GM21737 (cell line): Measurements from ENCODE around the gene YWHAH.

Experiments used
- ATAC-seq: cut with Tn5 transposase; IDR thresholded peaks from one replicate; pipeline ENCODE4 v1.9.1; 2021; ENCODE audit warnings: mild to moderate bottlenecking, moderate library complexity; ENCODE audit not compliant: unreplicated experiment

YWHAH gene

DNA sequence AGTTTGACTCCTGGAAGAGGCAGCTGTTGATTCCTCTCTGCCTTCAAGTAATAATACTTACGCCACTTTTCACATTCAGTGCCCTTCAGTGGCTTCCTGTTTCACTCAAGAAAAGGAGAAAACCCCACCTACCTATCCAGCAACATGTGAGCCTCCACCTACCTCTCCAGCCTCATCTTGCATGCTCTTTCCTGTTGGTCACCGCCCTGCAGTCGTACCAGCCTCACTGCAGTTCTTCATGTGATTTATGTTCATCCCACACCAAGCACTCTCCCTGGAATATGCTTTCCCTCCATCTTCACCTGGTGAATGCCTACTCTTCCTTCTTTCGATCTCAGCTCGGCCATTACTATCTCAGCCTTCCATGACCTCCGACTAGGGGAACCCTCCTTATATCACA is 21.8 kb upstream of the YWHAH start:
- ATAC-seq = no peak

DNA sequence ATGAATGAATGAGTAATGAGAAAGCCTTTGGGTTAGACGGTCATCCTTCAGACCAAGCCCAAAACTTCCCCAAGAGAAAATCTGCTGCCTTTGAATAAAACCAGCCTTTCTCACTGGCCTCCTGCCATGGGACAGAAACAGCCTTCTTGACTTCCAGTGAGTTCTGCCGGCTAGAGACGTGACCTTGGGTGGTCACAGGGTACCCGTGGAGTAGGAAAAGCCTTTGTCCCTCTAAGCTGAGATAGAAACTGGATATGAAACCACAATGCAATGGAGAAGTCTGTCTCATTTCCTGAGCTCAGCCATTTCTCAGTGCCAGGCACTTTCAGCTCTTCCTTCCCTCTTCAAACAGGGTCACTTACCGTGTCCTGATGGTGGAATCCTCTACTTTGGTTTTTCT is 21.2 kb upstream of the YWHAH start:
- no peak for ATAC-seq

DNA sequence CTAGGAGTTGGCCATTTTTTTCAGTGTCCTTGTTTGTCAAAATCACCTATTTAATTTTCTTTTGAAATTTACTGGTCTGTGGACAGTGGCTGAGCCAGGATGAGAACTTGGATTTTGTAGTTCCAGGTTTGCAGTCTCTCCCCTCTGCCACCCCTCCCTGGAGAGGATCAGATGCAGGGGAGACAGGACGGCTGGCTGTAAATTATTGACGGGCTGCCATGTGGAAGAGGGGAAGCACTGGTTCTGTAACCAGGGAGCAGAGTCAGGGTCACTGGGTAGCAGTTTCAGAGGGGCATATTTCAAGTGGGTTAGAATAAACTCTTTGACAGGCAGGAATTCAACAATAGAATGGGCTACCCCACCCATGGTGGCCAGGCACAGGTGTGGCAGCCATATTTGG is 20.6 kb upstream of the YWHAH start:
- no peak for ATAC-seq

DNA sequence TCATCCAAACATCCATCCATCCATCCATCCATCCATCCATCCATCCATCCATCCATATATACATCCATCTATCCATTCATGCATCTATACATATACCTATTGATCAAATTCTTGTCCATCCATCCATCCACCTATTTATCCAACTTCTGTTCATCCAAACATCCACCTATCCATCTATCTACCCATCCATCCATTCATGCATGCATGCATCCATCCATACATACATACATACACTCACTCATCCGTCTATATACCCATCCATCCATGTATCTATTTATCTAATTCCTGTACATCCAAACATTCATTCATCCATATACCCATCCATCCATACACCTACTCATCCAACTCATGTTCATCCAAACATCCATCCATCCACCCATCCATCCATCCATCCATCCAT is 19.3 kb upstream of the YWHAH start:
- ATAC-seq = no peak

DNA sequence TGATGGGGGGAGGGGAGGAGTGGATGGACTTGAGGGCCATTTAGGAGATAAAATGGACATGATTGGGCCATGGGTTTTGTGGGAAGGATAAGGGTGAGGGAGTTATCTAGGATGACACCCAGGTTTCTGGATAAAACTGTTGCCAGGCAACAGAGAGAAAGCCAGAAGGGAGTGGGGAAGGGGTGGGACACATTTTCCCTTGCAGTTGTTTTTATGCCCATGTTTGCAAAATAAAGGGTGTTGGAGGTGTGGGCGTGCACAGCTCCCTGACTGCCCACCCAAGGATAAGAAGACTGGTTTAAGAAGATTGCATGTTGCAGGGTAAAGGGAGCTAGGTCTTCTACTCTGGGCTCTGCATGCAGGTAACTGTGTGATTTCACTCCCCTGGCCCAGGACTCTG is 18.3 kb upstream of the YWHAH start:
- ATAC-seq = no peak

DNA sequence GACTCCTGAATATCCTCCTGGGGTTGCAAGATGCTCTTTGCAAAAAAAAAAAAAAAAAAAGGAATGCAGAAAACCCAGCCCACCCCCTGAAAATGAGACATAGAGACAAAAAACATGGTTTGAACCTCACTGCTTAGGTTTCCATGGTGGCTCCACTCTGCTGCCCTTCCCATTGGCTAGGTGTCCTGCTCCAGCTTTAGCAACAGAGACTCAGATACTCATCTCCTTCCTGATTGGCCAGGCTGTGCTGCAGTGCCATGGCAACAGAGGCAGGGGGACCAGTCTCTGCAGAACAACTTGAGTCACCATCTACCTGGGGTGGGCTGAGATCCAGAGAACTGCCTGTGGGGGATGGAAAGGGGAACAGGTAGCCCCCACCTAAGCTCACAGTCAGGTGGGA is 17.4 kb upstream of the YWHAH start:
- ATAC-seq = no peak

DNA sequence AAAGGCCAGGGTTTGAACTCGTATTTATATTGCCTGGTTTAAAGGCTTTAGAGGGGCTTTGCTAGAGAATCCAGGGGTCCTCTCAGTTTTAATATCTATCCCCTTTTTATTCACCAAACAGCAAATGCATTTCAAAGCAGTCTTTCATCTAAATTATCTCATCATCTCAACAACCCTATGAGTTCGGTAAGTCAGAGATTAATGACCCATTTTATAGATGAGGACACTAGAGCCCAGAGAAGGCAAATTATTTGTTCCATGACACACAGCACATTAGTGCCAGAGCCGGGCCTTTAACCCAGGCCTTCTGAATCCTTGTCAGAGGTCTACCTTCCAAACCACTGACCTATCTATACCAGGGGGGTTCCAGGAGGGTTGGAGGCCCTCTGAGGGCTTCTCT is 16.8 kb upstream of the YWHAH start:
- ATAC-seq = no peak

DNA sequence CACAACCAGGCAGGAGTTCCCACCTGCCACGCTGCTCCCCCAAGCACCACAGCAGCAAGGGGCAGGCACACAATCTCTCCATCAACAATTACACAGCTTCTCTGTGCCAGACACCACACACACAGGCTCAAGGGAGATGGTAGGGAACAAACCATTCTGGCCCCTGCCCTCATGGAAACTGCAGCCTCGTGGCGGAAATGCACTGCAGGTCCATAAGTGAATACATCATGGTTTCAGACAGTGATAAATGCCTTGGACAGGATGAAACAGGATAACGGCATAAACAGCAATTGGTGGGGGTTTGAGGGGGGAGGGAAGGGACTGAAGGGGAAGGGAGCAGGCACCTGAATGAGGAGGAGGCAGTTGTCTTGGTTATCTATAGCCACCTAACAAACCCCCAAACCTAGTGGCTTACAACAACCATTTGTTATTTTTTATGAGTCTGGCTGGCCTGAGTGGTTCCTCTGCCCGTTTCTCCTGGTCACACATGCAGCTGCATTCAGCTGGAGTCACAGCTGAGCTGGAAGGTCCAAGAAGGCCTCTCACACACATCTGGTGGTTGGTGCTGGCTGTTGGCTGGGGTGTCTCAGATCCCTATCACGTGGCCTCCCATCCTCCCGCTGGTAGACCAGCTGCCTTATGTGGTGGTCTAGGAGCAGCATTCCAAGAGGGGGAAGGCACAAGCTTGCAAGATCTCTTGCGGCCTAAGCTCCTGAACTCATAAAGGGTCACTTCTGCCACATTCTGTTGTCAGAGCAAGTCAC is 15.0 kb upstream of the YWHAH start:
- ATAC-seq = no peak

DNA sequence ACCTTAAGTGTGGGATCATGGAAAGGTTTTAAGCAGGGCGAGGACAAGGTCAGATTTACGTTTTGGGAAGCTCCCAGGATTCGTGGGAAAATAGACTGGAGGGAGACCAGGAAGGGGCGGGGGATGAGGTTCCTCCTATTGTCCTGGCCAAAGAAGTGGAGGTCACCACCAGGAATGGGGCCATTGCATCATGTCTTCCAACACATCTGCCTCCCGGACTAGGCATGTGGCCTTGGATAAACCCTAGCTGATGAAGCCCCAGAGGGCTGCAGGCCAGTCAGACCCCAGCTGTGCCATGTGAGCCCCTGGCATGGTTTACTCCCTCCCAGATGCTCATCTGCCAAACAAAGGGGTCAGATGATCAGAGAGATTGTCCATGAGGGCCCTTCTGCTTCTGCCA is 11.5 kb upstream of the YWHAH start:
- ATAC-seq = no peak

DNA sequence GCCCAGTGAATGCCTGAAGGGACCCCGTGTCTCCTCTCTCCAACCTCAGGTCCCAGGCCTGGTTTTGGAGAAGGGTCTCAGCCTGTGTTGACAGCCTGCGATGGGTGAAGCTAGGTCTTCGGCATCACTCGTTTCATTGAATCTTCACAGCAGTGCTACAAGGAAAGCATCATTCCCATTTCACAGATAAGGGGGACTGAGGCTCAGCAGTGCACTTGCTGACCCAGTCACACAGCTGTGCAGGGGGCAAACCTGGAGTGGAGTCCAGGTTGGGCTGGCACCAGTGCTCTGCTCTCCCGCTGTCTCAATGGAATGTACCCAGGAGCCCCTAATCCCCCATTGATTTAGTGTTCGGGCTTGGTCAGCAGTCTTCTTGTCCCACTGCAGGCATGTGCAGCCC is 10.9 kb upstream of the YWHAH start:
- ATAC-seq = no peak

DNA sequence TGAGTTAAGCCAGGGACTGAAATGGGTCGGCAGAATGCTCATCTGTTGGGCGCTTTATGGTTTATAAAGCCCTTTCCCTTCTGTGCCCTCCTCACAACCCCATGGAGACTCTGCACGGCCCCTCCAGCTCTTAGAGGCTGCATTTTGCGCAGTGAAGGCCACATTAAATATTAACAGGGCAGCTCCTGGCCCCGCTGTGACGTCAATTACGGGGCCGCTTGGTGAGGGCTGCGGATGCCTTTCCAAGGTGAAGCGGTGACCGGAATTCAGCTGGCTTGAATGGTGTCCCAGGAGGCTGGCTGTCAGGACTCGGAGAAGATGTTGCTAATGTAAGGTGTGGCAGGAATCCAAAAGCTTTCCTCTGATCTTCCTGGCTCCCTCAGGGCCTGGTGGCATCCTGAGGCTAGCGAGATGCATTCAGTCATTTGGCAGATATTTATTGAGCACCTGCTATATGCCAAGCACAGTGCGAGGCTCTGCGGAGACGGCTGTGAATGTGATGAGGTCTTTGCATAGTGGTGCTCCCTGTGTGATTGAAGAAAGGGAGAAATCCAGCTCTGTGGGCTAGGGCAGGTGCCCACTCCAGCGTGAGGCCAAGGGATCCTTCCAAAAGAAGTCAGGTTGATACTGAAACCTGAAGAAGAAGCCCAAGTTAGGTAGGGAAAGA is 10.4 kb upstream of the YWHAH start:
- ATAC-seq = no peak

DNA sequence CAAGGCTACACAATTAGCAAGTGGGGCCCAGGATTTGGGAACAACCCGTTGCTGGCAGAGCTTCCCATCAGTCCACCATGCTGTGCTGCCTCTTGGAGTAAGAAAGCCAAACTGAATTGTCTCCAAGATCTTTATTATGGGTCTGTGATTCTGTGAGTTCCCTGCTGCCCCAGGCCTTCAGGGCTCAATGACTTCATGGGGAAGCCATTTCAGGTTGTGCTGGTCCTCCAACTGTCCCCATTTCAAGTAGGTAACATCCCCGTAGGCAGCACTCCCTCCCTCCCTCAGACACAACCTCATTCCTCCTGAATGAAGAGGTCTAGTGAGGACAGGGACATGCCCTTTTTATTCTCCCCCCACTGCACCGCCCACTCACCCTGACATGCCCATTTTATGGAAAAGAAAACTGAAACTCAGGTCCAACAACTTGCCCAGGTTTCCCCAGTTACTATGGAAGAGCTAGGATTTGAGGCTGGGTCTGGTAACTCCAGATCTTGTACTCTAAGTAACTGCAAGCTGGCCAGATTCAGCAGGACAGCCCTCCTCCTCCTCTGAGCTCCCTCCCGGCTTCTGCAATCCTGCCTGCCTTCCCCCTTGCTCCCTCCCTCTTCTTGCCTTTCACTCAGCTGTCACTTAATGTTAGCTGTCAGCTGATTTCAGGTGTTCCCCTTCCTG is 8.2 kb upstream of the YWHAH start:
- ATAC-seq = no peak

DNA sequence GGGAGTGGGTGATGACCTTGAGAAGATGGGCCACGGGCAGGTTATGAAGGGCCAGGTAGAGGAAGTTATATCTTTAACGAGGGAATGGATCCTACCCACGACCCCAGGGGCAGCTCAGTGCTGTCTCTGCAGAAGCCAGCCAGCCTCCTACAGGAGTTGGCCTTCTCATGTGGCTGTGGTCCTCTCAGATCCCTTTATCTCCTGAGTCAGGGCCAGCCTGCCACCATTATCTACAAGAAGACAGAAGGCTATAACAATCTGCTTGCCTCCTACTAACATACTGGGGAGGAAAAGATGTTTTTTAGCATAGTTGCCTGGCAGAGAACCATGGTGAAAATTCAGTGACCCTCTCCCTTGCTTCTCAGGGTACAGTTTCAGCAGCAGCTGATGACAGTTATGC is 7.0 kb upstream of the YWHAH start:
- ATAC-seq = no peak

DNA sequence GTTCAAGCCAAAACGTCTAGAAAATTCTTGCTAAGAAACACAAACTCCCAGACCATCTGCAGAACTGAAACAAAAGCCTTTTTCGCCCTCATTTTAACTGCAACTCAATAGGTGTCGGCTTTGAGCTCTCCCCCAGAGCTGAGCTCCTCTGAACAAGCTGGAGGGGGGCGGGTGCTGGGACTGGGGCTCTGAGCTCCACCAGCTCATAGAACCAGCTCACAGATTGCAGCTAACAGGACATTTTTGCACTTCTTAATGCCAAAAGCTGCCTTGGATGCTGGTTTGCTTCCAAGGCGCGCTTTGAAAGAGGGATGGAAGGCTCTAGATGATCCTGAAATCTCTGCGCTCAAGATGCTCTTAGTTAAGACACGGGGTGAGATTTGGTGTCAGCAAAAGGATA is 6.0 kb upstream of the YWHAH start:
- no peak for ATAC-seq

DNA sequence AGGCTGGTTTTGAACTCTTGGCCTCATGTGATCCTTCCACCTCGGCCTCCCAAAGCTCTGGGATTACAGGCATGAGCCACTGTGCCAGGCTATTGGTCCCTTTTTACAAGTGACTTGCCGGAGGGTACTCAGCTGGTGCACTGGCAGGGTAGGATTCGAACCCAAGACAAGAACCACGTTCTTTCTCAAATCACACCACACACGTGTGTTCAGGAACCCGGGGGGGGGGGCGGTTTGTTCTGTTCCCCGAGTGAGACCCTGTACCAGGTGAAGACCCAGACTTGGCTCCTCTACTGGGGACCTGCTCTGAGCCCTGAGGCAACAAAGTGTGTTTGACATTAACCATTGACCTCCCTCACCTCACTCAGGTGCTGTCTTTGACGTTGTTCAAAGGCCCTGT is 3.8 kb upstream of the YWHAH start:
- ATAC-seq = no peak

DNA sequence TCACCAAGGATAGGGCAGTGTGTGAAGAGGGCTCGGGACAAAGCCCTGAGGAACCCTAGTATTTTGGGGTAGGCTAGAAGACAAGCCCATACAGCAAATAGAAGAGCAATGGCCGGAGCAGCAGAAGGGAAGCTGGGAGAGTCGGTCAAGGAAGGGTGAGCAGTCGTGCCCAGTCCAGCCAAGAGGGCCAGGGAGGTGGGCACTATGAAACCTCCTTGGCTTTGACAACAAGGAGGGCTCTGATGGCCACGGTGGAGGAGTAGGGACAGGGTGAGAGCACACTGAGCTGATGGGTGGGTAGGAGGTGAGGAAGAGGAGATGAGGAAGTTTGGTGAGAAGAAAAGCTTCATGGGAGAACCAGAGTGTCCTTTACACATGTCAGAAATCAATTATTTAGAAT is 2.2 kb upstream of the YWHAH start:
- no peak for ATAC-seq

DNA sequence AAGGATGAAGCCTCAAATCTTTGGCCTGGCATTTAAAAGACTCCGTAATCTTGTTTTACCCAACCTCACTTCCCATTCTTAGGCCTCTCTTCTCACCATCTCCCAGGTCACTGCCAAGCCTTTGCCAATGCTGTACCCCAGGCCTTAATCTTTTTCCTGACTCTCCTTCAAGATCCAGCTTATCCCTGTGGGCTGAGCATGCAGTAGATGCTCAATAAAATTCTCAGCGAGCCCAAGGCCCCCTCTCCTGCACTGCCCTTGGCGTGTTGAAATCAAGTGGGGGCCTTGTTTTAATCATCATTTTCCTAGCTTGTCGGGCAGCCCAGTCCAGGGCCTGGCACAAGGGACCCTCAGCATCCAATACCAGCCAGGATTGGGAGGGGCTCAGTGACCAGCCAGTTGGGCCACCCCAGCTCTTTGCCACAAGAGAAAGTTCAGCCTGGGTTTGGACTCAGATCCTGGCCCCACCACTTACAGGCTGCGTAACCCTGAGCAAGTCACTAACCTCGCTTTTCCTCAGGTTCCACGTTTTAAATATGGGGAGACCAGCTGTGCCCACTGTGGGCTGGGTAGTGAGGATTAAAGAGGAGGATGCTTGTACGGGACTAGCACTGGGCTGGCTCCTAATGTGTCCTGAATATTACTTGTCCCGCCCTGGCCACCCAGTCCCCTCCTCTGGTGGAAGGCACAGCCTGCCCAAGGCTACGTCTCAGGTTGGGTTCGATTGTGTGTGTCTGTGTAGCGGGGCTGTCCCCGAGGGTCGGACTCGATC is 943 bp upstream of the YWHAH start:
- ATAC-seq = no peak

DNA sequence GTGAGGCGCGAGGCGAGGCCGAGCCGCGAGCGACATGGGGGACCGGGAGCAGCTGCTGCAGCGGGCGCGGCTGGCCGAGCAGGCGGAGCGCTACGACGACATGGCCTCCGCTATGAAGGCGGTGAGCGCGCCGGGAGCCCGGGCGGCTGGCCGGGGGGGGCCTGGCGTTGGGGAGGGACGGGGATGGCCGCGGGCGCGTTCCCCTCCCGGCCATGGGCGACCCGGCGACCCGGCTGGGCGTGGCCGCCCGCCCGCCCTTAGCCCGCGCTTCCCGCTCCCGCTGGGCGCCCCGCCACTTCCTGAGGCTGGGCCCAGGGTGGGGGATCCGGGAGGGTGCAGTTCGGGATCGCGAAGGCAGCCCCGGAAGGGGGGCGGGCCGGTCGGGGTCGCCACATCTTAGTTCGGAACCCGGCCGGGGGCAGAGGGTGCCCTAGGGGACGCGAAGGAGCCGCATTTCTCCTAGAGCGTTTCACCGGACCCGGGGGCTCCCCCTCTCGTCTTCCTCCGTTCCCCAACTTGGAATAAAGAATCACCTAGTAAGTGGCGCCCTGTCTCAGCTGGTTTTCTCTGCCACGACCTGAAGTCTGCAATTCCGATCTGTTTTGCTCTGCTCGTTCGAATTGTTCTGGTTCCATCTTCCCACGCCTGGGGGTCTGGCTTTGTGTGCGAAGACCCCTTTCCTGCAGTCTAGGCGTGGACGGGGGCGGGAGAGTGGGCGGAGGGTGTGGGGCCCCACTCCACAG is 536 bp downstream of the YWHAH start:
- peak; percentile 24 for ATAC-seq

DNA sequence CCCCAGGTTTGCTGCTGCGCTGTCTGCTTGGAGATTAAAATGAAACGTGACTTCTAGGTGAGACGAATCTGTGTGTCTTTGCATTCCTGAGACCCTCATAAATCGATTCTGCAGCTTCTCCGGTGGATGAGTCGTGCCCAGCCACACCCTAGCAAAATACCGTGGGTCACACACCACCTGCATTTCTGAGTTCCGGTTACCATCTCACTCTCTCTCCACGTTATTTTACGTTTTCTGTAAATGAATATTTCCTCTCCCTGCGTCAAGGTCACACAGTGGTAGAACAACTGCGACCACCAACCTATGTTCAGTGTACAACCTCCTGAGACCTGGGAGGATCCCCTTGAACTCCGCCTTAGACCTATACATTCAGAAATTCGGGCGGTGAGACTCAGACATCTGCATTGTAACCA is 1.1 kb downstream of the YWHAH start:
- ATAC-seq = no peak

DNA sequence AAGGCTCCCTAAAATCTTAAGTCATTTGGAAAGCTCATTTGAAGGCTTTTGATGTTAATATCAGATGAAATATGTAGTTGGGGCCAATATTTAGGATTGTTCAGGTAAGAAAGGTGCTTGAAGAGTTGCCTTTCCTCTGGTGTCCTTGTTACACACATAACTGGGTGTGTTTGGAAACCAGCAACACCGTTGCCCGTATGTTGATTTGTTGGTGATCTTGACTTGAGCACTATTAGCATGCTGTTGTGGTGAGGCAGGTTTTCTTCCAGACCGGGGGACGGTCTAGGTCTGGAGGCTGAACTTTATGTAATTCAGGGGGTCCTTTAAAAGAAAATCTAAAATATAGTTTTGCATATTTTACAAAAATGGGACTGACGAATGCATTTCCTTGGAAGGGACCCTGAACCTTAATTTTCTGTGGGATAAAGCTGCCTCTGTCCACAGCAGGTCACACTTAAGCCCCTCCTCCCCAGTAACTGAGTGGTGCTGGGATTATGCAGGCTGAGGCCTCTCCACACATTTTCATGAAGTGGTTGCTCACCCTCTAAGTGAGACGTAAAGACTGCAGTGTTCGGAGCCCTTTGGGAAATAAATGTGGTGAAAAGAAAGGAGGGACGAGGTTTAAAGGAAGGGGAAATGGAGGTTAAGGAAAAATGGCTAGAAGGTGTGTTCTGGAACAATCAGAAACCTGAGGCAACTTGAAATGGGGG is 1.8 kb downstream of the YWHAH start:
- no peak for ATAC-seq
